HUES6 (cell line): ENCODE data around the gene SYNDIG1.

Experiments used
- H3K27ac ChIP-seq: 2 replicates; pipeline ENCODE4 v1.7.0; 2013; ENCODE audit warnings: low read depth, mild to moderate bottlenecking, low read length, inconsistent platforms
- H3K27me3 ChIP-seq: 2 replicates; pipeline ENCODE4 v1.6.1; 2013; ENCODE audit warnings: low read length; ENCODE audit not compliant: control insufficient read depth, insufficient read depth
- H3K36me3 ChIP-seq: 2 replicates; pipeline ENCODE4 v1.6.1; 2013; ENCODE audit warnings: low read length; ENCODE audit not compliant: control insufficient read depth, insufficient read depth
- H3K4me1 ChIP-seq: 2 replicates; pipeline ENCODE4 v1.6.1; 2013; ENCODE audit warnings: low read length; ENCODE audit not compliant: control insufficient read depth, insufficient read depth
- H3K4me3 ChIP-seq: 2 replicates; pipeline ENCODE4 v1.5.1; 2013; ENCODE audit warnings: low read depth, low read length
- H3K9ac ChIP-seq: one replicate; pipeline ENCODE4 v1.6.1; 2013; ENCODE audit warnings: mild to moderate bottlenecking, low read length
- H3K9me3 ChIP-seq: 2 replicates; pipeline ENCODE4 v1.6.1; 2013; ENCODE audit warnings: low read depth, low read length; ENCODE audit not compliant: control insufficient read depth, insufficient read depth

SYNDIG1 gene

GRCh38 chr20:24544371-24544770 is 74.9 kb downstream of the SYNDIG1 start:
- Histone ChIP-seq H3K27me3 (no peaks in the 10 kb centered on the region), H3K27ac (no peak overlapping the region), H3K9ac (no peak overlapping the region), H3K9me3 (peaks cover 6% of the 10 kb centered on the region; the same call in 1 of the 2 replicates), H3K4me1 (no peaks in the 10 kb centered on the region), H3K36me3 (peaks cover 5% of the 10 kb centered on the region; the same call in 1 of the 2 replicates), H3K4me3 (no peak overlapping the region)

DNA sequence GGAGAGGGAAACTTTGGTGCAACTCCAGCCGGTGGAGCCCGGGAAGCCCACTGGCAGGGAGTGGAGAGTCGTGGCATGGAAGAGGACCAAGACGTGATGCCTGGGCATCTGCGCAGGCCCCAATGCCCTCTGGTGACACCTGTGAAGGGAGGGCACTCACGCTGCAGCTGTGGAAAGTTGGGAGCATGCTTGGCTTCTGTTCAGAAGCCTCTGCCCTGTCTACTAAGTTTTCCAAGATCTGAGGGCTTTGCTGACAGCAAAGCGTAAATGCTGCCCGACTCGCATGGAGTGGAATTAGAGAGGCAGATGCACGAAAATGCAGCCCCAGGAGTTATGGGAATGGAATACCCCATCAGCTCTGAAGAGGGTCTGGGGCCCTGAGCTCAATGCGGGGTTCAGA is 75.7 kb downstream of the SYNDIG1 start:
- H3K4me3 ChIP-seq: no peak overlapping the region
- no peaks in the 10 kb centered on the region for H3K27me3 ChIP-seq
- no peak overlapping the region for H3K9ac ChIP-seq
- peaks cover 5% of the 10 kb centered on the region; the same call in 1 of the 2 replicates for H3K36me3 ChIP-seq
- H3K27ac ChIP-seq: no peak overlapping the region
- peaks cover 6% of the 10 kb centered on the region; the same call in 1 of the 2 replicates for H3K9me3 ChIP-seq
- no peaks in the 10 kb centered on the region for H3K4me1 ChIP-seq

DNA sequence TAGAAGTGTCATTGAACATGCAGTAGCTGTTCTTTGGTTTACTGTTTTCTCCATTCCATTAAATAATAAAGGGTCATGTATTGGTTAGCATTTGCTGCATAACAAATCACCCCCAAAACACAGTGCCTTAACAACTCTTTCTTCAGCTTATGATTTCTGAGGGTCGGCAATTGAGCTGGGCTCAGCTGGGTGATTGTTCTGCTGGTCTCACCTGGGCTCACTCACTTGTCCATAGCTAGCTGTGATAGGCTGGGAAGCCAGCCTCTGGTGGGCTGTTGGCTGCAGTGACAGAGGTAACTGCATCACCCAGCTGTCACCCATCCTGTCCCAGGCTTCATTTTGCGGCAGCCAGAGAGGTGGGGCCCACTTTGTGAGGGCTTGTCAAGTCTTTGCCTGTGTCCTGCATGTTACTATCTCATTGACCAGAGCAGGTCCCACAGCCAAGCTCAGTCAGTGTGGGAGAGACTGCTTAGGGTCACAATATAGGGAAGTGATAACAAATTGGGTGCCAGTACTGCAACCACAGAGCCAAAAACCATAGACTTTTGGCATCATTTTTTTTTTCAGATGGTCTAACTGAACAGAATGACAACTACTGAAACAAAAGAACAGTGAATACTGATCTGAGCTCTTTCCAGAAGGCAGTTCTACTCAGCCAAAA is 76.9 kb downstream of the SYNDIG1 start:
- Histone ChIP-seq H3K27me3 (no peaks in the 10 kb centered on the region), H3K4me1 (no peaks in the 10 kb centered on the region), H3K36me3 (peaks cover 5% of the 10 kb centered on the region; the same call in 1 of the 2 replicates), H3K9ac (no peak overlapping the region), H3K9me3 (peaks cover 6% of the 10 kb centered on the region; the same call in 1 of the 2 replicates), H3K27ac (no peak overlapping the region), H3K4me3 (no peak overlapping the region)

DNA sequence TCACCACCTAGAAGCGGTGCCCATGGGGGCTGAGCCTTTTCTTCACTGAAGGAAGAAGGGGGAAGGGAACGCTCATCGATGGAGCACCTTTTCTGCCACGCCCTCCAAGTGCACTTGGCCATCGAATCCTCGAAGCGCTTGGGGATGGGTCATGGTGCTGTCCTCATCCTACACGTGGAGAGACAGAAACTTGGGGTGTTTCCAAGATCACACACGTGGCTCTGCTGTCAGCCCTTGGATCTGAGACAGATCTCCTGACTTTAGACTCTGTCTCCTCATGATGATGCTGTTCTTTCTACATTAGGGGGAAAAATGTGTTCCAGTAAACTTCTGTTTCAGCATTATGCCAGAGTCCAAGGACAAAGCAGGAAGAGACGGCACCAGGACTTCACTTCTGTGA is 78.5 kb downstream of the SYNDIG1 start:
- Histone ChIP-seq H3K27me3 (no peaks in the 10 kb centered on the region), H3K9ac (no peak overlapping the region), H3K4me1 (no peaks in the 10 kb centered on the region), H3K36me3 (peaks cover 5% of the 10 kb centered on the region; the same call in 1 of the 2 replicates), H3K9me3 (peaks cover 6% of the 10 kb centered on the region; the same call in 1 of the 2 replicates), H3K4me3 (no peak overlapping the region), H3K27ac (no peak overlapping the region)

DNA sequence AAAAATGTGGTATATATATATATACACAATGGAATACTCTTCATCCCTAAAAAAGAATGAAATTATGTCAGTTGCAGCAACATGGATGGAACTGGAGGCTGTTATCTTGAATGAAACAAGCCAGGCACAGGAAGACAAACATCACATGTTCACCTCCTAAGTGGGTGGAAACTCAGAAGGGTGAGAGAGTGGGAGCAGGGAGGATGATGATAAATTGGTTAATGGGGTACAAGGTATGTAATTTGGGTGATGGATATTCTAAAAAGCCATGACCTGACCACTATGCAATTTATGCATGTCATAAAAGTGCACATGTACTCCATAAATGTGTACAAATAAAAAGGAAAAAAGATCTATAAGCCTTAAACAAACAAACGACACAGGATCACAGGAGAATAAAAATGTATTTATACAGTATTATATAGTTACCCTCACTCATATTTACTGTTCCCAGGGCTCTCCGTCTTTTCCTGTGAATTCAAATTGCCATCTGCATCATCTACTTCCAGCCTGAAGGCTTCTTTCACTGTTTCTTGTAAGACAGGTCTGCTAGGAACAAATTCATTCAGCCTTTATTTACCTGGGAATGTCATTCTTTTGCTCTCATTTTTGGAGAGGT is 89.8 kb downstream of the SYNDIG1 start:
- Histone ChIP-seq H3K27ac (no peak overlapping the region), H3K4me3 (no peak overlapping the region), H3K9ac (no peak overlapping the region), H3K9me3 (peaks cover 21% of the 10 kb centered on the region), H3K36me3 (no peaks in the 10 kb centered on the region), H3K27me3 (no peaks in the 10 kb centered on the region; the same call in 1 of the 2 replicates), H3K4me1 (no peaks in the 10 kb centered on the region; the same call in 1 of the 2 replicates)

DNA sequence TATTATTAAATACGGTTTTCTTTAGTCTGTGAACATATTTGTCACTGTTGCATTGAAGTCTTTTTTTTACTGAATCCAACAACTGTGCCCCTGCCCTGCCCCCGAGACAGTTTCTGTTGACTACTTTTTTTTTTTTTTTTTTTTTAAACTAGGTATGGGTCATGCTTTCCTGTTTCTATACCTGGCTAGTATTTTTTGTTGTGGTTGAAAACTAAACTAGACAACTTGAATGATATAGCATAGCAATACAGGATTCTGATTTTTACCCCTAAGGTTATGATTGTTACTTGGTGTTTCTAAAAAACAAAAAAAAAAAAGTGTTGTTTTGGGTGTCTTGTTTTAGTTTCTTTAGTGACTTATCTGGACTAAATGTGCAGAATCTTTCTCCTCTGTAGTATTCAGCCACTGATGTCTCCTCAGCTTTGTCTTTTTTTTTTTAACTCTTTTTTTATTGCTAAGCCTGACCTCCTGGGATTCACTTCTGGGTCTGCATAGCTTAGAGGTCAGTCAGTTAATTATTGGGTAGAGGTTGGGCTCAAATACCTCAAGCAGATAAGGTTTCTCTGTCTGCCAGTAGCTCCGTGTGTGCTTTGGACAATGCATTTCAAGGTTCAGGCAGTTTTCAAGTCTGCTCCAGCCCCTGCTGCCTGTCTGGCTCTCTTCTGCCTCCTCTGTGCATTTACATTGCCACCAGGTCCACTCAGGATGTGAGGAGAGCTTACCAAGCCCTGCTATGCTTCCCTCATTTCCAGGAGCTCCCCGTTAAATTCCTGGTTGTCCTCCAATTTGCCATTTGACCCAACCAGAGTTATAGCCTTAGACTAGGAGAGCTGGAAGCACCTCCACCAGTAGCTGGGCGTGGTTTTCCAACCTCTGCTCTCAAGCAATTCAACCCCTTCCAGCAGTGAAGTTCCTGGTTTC is 91.4 kb downstream of the SYNDIG1 start:
- no peak overlapping the region for H3K4me3 ChIP-seq
- peaks cover 21% of the 10 kb centered on the region for H3K9me3 ChIP-seq
- H3K4me1 ChIP-seq: no peaks in the 10 kb centered on the region; the same call in 1 of the 2 replicates
- no peak overlapping the region for H3K9ac ChIP-seq
- no peaks in the 10 kb centered on the region; the same call in 1 of the 2 replicates for H3K27me3 ChIP-seq
- H3K27ac ChIP-seq: no peak overlapping the region
- no peaks in the 10 kb centered on the region for H3K36me3 ChIP-seq

GRCh38 chr20:24565835-24566351 is 96.5 kb downstream of the SYNDIG1 start:
- H3K27me3 ChIP-seq: no peaks in the 10 kb centered on the region
- peaks cover 15% of the 10 kb centered on the region; the same call in 1 of the 2 replicates for H3K9me3 ChIP-seq

GRCh38 chr20:24566656-24567055 is 97.2 kb downstream of the SYNDIG1 start:
- no peaks in the 10 kb centered on the region for H3K36me3 ChIP-seq
- no peak overlapping the region for H3K9ac ChIP-seq
- no peaks in the 10 kb centered on the region for H3K27me3 ChIP-seq
- no peak overlapping the region for H3K27ac ChIP-seq
- H3K4me1 ChIP-seq: no peaks in the 10 kb centered on the region
- peaks cover 15% of the 10 kb centered on the region; the same call in 1 of the 2 replicates for H3K9me3 ChIP-seq
- H3K4me3 ChIP-seq: no peak overlapping the region

More at GRCh38 chr20:24565835-24566351, 96.5 kb downstream of the SYNDIG1 start:
- H3K4me1 ChIP-seq: no peaks in the 10 kb centered on the region; the same call in 1 of the 2 replicates
- no peak overlapping the region for H3K4me3 ChIP-seq
- no peak overlapping the region for H3K27ac ChIP-seq
- no peak overlapping the region for H3K9ac ChIP-seq
- H3K36me3 ChIP-seq: no peaks in the 10 kb centered on the region

GRCh38 chr20:24567508-24567907 is 98.1 kb downstream of the SYNDIG1 start:
- H3K36me3 ChIP-seq: no peaks in the 10 kb centered on the region
- no peak overlapping the region for H3K4me3 ChIP-seq
- H3K27ac ChIP-seq: no peak overlapping the region
- peaks cover 13% of the 10 kb centered on the region; the same call in 1 of the 2 replicates for H3K9me3 ChIP-seq
- H3K9ac ChIP-seq: no peak overlapping the region
- H3K4me1 ChIP-seq: no peaks in the 10 kb centered on the region
- H3K27me3 ChIP-seq: no peaks in the 10 kb centered on the region

DNA sequence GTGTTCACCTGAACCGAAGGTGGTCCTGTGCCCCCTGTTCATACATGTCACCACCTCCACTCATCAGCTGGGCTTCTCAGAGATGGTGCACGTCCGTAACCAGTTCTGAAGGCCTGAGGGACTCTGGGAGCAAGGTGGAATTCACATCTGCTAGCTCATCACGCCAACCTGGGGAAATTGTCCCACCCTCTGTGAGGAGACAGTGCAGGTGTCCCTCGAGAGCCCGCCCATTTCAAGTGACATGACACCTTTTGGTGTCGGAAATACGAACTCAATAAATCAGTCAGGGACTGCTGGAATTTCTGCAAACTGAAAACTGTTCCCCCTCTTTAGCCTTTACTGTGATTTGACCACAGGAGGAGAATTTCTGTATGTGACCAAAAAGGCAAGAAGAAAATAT is 99.4 kb downstream of the SYNDIG1 start:
- peaks cover under 1% of the 10 kb centered on the region; the same call in 1 of the 2 replicates for H3K9me3 ChIP-seq
- no peaks in the 10 kb centered on the region for H3K4me1 ChIP-seq
- no peak overlapping the region for H3K9ac ChIP-seq
- H3K4me3 ChIP-seq: no peak overlapping the region
- H3K27me3 ChIP-seq: no peaks in the 10 kb centered on the region
- no peak overlapping the region for H3K27ac ChIP-seq
- no peaks in the 10 kb centered on the region for H3K36me3 ChIP-seq
